Measurements from ENCODE around the gene SYNGR2. TPM values are rescaled to one million over a fixed set of nuclear protein-coding genes. Genes with fewer than 3 reads are reported as not detected.

SYNGR2 gene
- total RNA-seq, 1 experiment from 2014 or later = 148 TPM

- Histone ChIP-seq H3K4me2 (ENCODE audit: low read length) (peak overlapping the region; percentile 58), H3K9ac (ENCODE audit: low read length) (peak overlapping the region; percentile 31; the same call in 1 of the 2 replicates), H3K27ac (ENCODE audit: low read depth, low read length) (no peak overlapping the region; the same call in 1 of the 2 replicates), H3K4me1 (ENCODE audit: control insufficient read depth in 1 of 2, insufficient read depth in 2 of 2, low read length in 2 of 2) (peaks cover 41 to 58% of the 10 kb centered on the region in 2 experiments), H3K4me3 (replicated peaks in 1 of 2; ENCODE audit: low read depth in 1 of 2, low read length in 2 of 2) (no peak overlapping the region), H3K27me3 (ENCODE audit: insufficient read depth, low read length) (no peaks in the 10 kb centered on the region), H3K36me3 (ENCODE audit: control insufficient read depth in 1 of 2, insufficient read depth in 2 of 2, low read length in 2 of 2) (no peaks in the 10 kb centered on the region), H3K79me2 (ENCODE audit: insufficient read depth, low read length) (no peaks in the 10 kb centered on the region), H3K9me3 (ENCODE audit: control insufficient read depth in 1 of 2, insufficient read depth in 1 of 2, low read depth in 1 of 2, low read length in 2 of 2) (no peaks in the 10 kb centered on the region), H3K9me2 (ENCODE audit: insufficient read depth) (no peaks in the 10 kb centered on the region), H4K20me1 (ENCODE audit: insufficient read depth) (no peaks in the 10 kb centered on the region), H2AFZ (ENCODE audit: low read depth, low read length, poor library complexity, severe bottlenecking) (no peak overlapping the region)
- intact Hi-C loops (cut with micrococcal nuclease) = no loop called here
- ChIA-PET POLR2A (interaction anchor here (0.8 to 1.8 kb wide), 2 partner anchors 24 to 42 kb away, joined by 3 to 9 read pairs; partner anchors contain the start of genes AFMID and TK1), CTCF (interaction anchor here (0.7 to 1.8 kb wide), 6 partner anchors 10 to 106 kb away, joined by 3 to 6 read pairs (median 4); partner anchors contain the start of genes AFMID and TK1), RAD21 (ENCODE audit: low non-redundant PET in 1 of 2, low total read pairs in 2 of 2, uncharacterized antibody in 2 of 2, unreplicated experiment in 2 of 2) (interaction anchor here in 1 of 2 experiments (0.6 kb wide), 1 partner anchor 23 kb away, joined by 6 read pairs; no protein-coding TSS in a partner anchor)
- TF ChIP-seq, protein P1, sequence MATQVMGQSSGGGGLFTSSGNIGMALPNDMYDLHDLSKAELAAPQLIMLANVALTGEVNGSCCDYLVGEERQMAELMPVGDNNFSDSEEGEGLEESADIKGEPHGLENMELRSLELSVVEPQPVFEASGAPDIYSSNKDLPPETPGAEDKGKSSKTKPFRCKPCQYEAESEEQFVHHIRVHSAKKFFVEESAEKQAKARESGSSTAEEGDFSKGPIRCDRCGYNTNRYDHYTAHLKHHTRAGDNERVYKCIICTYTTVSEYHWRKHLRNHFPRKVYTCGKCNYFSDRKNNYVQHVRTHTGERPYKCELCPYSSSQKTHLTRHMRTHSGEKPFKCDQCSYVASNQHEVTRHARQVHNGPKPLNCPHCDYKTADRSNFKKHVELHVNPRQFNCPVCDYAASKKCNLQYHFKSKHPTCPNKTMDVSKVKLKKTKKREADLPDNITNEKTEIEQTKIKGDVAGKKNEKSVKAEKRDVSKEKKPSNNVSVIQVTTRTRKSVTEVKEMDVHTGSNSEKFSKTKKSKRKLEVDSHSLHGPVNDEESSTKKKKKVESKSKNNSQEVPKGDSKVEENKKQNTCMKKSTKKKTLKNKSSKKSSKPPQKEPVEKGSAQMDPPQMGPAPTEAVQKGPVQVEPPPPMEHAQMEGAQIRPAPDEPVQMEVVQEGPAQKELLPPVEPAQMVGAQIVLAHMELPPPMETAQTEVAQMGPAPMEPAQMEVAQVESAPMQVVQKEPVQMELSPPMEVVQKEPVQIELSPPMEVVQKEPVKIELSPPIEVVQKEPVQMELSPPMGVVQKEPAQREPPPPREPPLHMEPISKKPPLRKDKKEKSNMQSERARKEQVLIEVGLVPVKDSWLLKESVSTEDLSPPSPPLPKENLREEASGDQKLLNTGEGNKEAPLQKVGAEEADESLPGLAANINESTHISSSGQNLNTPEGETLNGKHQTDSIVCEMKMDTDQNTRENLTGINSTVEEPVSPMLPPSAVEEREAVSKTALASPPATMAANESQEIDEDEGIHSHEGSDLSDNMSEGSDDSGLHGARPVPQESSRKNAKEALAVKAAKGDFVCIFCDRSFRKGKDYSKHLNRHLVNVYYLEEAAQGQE (IDR thresholded peaks at IDR 0.05; ENCODE audit: low read depth) = no peak
- TF ChIP-seq YY1 (IDR thresholded peaks at IDR 0.05; ENCODE audit: extremely low read depth, insufficient replicate concordance, low read depth, low read length) = peak; percentile 58
- no peak for DNase-seq (ENCODE audit: low read depth, low spot score)
- no TSS peak for BruUV-seq (replicated peaks)
- no peak for ATAC-seq
Observed at GRCh38 chr17:78144736-78145641, 23.4 kb upstream of the SYNGR2 start.
